HCT116 (cell line): ENCODE measurements around the gene APOD. TPM values are rescaled to one million over a fixed set of nuclear protein-coding genes. Genes with fewer than 3 reads are reported as not detected.
"Not testable (repeated sequence)": the region's sequence is repeated elsewhere in the genome, so short reads cannot be mapped to it uniquely, and the experiment has no call there.

Source experiments
- ATAC-seq: fragments of 200-7000 bp; cut with Tn5 transposase; 2 replicates; pipeline ENCODE4 v1.9.1; 2020; ENCODE audit warnings: mild to moderate bottlenecking, moderate library complexity
- BruUV-seq: library from RNA; stranded (reverse); fragments of 400-500 nt; replicated peaks from 2 replicates; lab custom pipeline; 2021; lab: Mats Ljungman, UMichigan
- CTCF ChIA-PET: fragments of 300-600 bp; sonication (Branson Sonifier 250); formaldehyde crosslinking; loops from one replicate; lab custom pipeline; 2021; ENCODE audit warnings: antibody characterized with exemption; lab: Charles Lee
- POLR2A ChIA-PET: fragments of 300-600, 350-600 bp; sonication (Branson Sonifier 250); formaldehyde crosslinking; loops from one replicate; lab custom pipeline; 2021; ENCODE audit warnings: antibody characterized with exemption; lab: Charles Lee
- RAD21 ChIA-PET, 2 experiments: fragments of 300-600 bp; sonication (Branson Sonifier 250); formaldehyde crosslinking; loops; one replicate each; lab custom pipeline; 2023; ENCODE audit warnings: low total read pairs in 2 of 2; ENCODE audit not compliant: uncharacterized antibody in 2 of 2, unreplicated experiment in 2 of 2, low non-redundant PET in 1 of 2; lab: Charles Lee
- DNase-seq: peaks from one replicate; pipeline ENCODE4 v3.0.0-alpha.2; 2010; ENCODE audit warnings: low read depth, low spot score
- H2AFZ ChIP-seq: fragments of 200-600 bp; shearing (Covaris generic), sonication (generic); 2 replicates; pipeline ENCODE4 v1.6.1; 2017; ENCODE audit warnings: low read depth, mixed run types, mixed read lengths, antibody characterized with exemption, low read length; ENCODE audit not compliant: poor library complexity, severe bottlenecking
- H3K27ac ChIP-seq: 2 replicates; pipeline ENCODE4 v1.5.1; 2012; ENCODE audit warnings: low read depth, low read length
- H3K27me3 ChIP-seq: fragments of 200-600 bp; sonication (generic); 2 replicates; pipeline ENCODE4 v1.6.1; 2016; ENCODE audit warnings: mixed run types, low read length, mixed read lengths; ENCODE audit not compliant: insufficient read depth
- H3K36me3 ChIP-seq, 2 experiments: fragments of 200-500 bp in 1 of 2; fragments of 200-600 bp in 1 of 2; sonication (Bioruptor generic) in 1 of 2; sonication (generic) in 1 of 2; 2 replicates each; pipeline versions ENCODE4 v1.5.1 to v1.6.1; 2014 to 2016; ENCODE audit warnings: low read length in 2 of 2, inconsistent platforms in 1 of 2, mixed read lengths in 1 of 2, mixed run types in 1 of 2; ENCODE audit not compliant: insufficient read depth in 2 of 2, control insufficient read depth in 1 of 2
- H3K4me1 ChIP-seq, 2 experiments: fragments of 200-600 bp in 1 of 2; sonication (generic) in 1 of 2; 2 replicates each; pipeline versions ENCODE4 v1.5.1 to v1.6.1; 2012 to 2017; ENCODE audit warnings: low read length in 2 of 2, inconsistent platforms in 1 of 2, mild to moderate bottlenecking in 1 of 2, mixed read lengths in 1 of 2, mixed run types in 1 of 2, moderate library complexity in 1 of 2; ENCODE audit not compliant: insufficient read depth in 2 of 2, control insufficient read depth in 1 of 2
- H3K4me2 ChIP-seq: fragments of 200-600 bp; sonication (generic); 2 replicates; pipeline ENCODE4 v1.6.1; 2017; ENCODE audit warnings: mixed run types, low read length, mixed read lengths
- H3K4me3 ChIP-seq, 2 experiments: fragments of 200-600 bp in 1 of 2; sonication (generic) in 1 of 2; replicated peaks in 1 of 2; 2 replicates each; pipeline ENCODE4 v1.5.1; 2011 to 2016; ENCODE audit warnings: low read length in 2 of 2, control low read depth in 1 of 2, low read depth in 1 of 2, mild to moderate bottlenecking in 1 of 2, mixed read lengths in 1 of 2, mixed run types in 1 of 2
- H3K79me2 ChIP-seq: fragments of 200-600 bp; sonication (generic); 2 replicates; pipeline ENCODE4 v1.6.1; 2017; ENCODE audit warnings: mild to moderate bottlenecking, mixed run types, low read length, moderate library complexity, mixed read lengths; ENCODE audit not compliant: insufficient read depth
- H3K9ac ChIP-seq: fragments of 200-600 bp; sonication (generic); 2 replicates; pipeline ENCODE4 v1.6.1; 2016; ENCODE audit warnings: low read length, mixed read lengths
- H3K9me2 ChIP-seq: fragments of 200-600 bp; sonication (generic), shearing (Covaris generic); 2 replicates; pipeline ENCODE4 v1.6.1; 2017; ENCODE audit warnings: mixed run types, mild to moderate bottlenecking, moderate library complexity; ENCODE audit not compliant: insufficient read depth
- H3K9me3 ChIP-seq, 2 experiments: fragments of 200-500 bp in 1 of 2; fragments of 200-600 bp in 1 of 2; sonication (Bioruptor generic) in 1 of 2; sonication (generic) in 1 of 2; 2 replicates each; pipeline ENCODE4 v1.6.1; 2014 to 2017; ENCODE audit warnings: low read length in 2 of 2, mixed read lengths in 2 of 2, inconsistent platforms in 1 of 2, low read depth in 1 of 2, mild to moderate bottlenecking in 1 of 2, mixed run types in 1 of 2, moderate library complexity in 1 of 2; ENCODE audit not compliant: control insufficient read depth in 1 of 2, insufficient read depth in 1 of 2
- H4K20me1 ChIP-seq: fragments of 200-600 bp; sonication (generic), shearing (Covaris generic); 2 replicates; pipeline ENCODE4 v1.6.1; 2017; ENCODE audit warnings: mixed run types, mild to moderate bottlenecking, moderate library complexity; ENCODE audit not compliant: insufficient read depth
- intact Hi-C: fragments of 100-400 bp; cut with micrococcal nuclease; formaldehyde crosslinking; loops from 2 replicates; pipeline ENCODE4 v1.10.0; 2022
- total RNA-seq: library from RNA; stranded (reverse); gene quantifications from one replicate; pipeline ENCODE4 v1.2.1, GENCODE V29; 2021; ENCODE audit not compliant: unreplicated experiment

The APOD gene
- total RNA-seq, 1 experiment from 2014 or later, result 0.76 TPM

DNA sequence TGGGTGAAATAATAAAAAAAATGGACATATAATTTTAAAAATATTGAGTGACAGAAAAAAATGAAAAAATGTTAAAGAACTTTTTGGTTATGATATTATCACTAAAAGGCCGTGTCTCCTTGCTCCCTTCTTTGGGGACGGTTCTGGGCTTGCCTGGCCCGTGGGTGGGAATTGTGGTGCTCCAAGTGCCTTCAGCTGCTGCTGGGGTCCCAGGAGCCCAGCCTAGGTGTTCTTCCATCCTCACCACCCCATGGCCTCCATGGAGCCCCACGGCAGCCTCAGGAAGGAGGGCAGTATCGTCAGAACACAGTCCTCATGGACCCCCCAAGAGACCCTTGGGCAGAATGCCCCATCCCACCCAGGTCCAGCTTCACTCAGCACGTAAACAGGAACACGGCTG, 45.9 kb upstream of the APOD start:
- H3K9me3 ChIP-seq, H2AFZ ChIP-seq, CTCF ChIA-PET, H3K36me3 ChIP-seq, H4K20me1 ChIP-seq, H3K27ac ChIP-seq, H3K9me2 ChIP-seq, H3K4me3 ChIP-seq, H3K9ac ChIP-seq, H3K27me3 ChIP-seq, H3K79me2 ChIP-seq, POLR2A ChIA-PET, RAD21 ChIA-PET, ATAC-seq, DNase-seq, H3K4me2 ChIP-seq, BruUV-seq, H3K4me1 ChIP-seq, intact Hi-C loops: not testable (repeated sequence)

GRCh38 chr3:195628386-195628920, 44.7 kb upstream of the APOD start:
- H3K4me2 ChIP-seq, H3K79me2 ChIP-seq, H3K27me3 ChIP-seq, H3K9me3 ChIP-seq, H3K27ac ChIP-seq, DNase-seq, H3K4me1 ChIP-seq, intact Hi-C loops, RAD21 ChIA-PET, H2AFZ ChIP-seq, H3K9me2 ChIP-seq, CTCF ChIA-PET, H4K20me1 ChIP-seq, ATAC-seq, H3K4me3 ChIP-seq, H3K9ac ChIP-seq, POLR2A ChIA-PET, H3K36me3 ChIP-seq, BruUV-seq: not testable (repeated sequence)

GRCh38 chr3:195627515-195628385, 44.0 kb upstream of the APOD start:
- not testable (repeated sequence) for BruUV-seq

DNA sequence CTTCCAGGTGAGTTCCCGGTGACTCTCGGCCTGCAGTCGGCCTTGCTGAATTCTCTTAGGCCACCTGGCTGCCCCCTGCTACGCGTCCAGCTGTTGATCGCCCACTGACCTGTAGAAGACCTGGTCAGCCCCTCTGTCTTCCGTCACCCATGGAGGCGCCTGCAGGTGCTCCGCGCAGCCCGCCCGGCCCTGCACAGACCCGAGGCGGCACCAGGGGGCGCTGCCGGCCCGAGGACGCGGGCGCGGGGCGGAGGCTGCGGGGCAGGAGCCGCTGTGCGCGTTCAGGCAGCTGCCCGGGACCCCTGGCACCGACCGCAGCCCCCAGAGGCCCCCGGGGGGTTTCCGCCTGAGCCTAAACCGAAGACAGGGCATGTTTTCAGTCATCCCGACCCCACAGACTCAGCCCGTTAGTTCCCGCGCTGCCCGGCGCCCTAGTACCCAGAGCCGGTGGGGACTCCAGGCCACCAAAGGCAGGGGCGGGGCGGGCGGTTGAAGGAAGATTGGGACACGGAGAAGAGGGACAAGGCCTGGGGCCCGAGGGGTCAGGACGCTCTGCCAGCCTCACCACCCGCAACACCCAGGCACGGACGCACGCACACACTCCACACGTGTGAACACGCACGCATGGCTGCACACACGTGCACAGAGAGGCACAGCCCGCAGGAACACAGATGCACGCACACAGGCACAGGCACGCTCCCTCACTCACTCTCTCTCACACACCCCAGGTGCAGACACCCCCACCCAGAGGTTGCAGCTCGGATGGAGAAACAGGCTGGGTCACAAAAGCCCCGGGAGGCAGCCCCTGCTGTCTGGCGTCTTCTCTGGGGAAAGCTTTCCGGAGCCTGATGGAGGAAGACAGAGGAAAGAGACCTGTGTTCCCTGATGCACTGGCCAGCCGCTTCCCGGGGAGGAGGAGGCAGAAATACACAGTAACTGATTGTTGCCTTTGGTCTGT, 41.1 kb upstream of the APOD start:
- H3K79me2 ChIP-seq, H3K9ac ChIP-seq, BruUV-seq, CTCF ChIA-PET, H3K9me2 ChIP-seq, H4K20me1 ChIP-seq, H3K9me3 ChIP-seq, H3K4me2 ChIP-seq, RAD21 ChIA-PET, H3K27ac ChIP-seq, H3K4me1 ChIP-seq, H3K4me3 ChIP-seq, POLR2A ChIA-PET, H3K27me3 ChIP-seq, DNase-seq, intact Hi-C loops, H3K36me3 ChIP-seq, H2AFZ ChIP-seq: not testable (repeated sequence)
- peak; percentile 98 for ATAC-seq

More at GRCh38 chr3:195627515-195628385, 44.0 kb upstream of the APOD start:
- H3K4me2 ChIP-seq, H3K27me3 ChIP-seq, RAD21 ChIA-PET, H3K9ac ChIP-seq, POLR2A ChIA-PET, H2AFZ ChIP-seq, H3K9me2 ChIP-seq, H3K36me3 ChIP-seq, H3K4me1 ChIP-seq, DNase-seq, intact Hi-C loops, H3K27ac ChIP-seq, CTCF ChIA-PET, ATAC-seq, H4K20me1 ChIP-seq, H3K9me3 ChIP-seq, H3K79me2 ChIP-seq, H3K4me3 ChIP-seq: not testable (repeated sequence)
